Thyroid gland (tissue), 4 donors: ENCODE results near the gene HMGCLL1. TPM values are rescaled to one million over a fixed set of nuclear protein-coding genes. Genes with fewer than 3 reads are reported as not detected.

ENCODE experiments used
- DNase-seq, 2 donors: peaks; one replicate each; pipeline ENCODE4 v3.0.0-alpha.2; 2019
- H3K27ac ChIP-seq, 3 donors: fragments of 200-600 bp; sonication (generic); 1 replicate in 2 of 3; 2 replicates in 1 of 3; pipeline ENCODE4 v1.5.1; 2016 to 2019; ENCODE audit warnings: mild to moderate bottlenecking in 1 of 3, moderate library complexity in 1 of 3
- H3K27me3 ChIP-seq: fragments of 200-600 bp; sonication (generic); one replicate; pipeline ENCODE4 v1.5.1; 2019
- H3K36me3 ChIP-seq, 2 donors: fragments of 200-600 bp; sonication (generic); one replicate each; pipeline ENCODE4 v1.5.1; 2016 to 2019
- H3K4me1 ChIP-seq, 2 donors: fragments of 200-600 bp; sonication (generic); one replicate each; pipeline ENCODE4 v1.5.1; 2017 to 2019
- H3K4me3 ChIP-seq, 3 donors: fragments of 200-600 bp; sonication (generic); replicated peaks in 1 of 3; 1 replicate in 2 of 3; 2 replicates in 1 of 3; pipeline ENCODE4 v1.5.1; 2016; ENCODE audit warnings: mild to moderate bottlenecking in 1 of 3
- H3K9me3 ChIP-seq: fragments of 200-600 bp; sonication (generic); one replicate; pipeline ENCODE4 v1.5.1; 2017
- POLR2A ChIP-seq, 2 donors: fragments of 450-650 bp; IDR thresholded peaks; one replicate each; pipeline ENCODE4 v1.6.1; 2017; ENCODE audit warnings: antibody characterized with exemption in 2 of 2, mild to moderate bottlenecking in 2 of 2, moderate library complexity in 1 of 2
- WGBS, 2 donors: methylation state at CpG; one replicate each; pipeline ENCODE4 v1.1.5; 2017; 5-methylcytosine and 5-hydroxymethylcytosine counted together
- intact Hi-C: fragments of 100-400 bp; cut with DNase I; formaldehyde crosslinking; loops from one replicate; pipeline ENCODE4 v1.15.1; 2023
- total RNA-seq, 4 donors: library from RNA; depleted of rRNA; stranded (reverse); fragments of >200 nt; gene quantifications; one replicate each; pipeline ENCODE4 v1.2.3, GENCODE V29; 2016
- TF ChIP-seq, protein P1 (sequence below), 6 experiments: fragments of 200-600 bp in 3 of 6; fragments of 450-650 bp in 3 of 6; sonication (generic) in 3 of 6; IDR thresholded peaks; one replicate each; pipeline ENCODE4 v1.5.1; 2016 to 2019; ENCODE audit warnings: antibody characterized with exemption in 6 of 6, mild to moderate bottlenecking in 2 of 6, inconsistent platforms in 1 of 6, moderate library complexity in 1 of 6

Gene HMGCLL1
- total RNA-seq, 4 donors from 2014 or later: 0.25 to 2.1 (median 1.1) TPM

DNA sequence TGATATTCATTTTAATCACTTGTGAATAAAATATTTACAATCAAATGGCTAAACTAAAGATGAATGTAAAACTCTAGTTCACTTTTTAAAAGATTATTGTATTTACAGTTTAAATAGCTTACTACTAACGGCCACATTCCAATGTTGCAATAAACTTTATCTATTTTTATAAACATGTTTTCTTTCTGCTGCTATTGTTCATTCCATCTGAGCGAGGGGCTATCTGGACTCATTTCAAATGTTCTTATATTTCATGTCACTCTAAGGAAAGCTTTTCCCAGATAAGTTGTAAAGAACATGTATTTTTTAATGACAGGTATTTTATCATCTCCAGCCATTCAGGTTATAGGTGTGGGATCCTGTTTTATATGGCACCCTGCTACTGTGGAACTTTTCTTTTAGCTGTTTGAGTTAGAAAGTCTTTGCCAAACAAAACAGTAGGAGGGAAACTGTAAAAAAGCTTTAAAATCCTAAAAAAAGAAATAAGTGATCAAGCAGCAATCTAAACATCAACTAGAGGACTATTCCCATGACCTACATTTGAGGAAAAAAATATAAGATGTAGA, 42.5 kb downstream of the HMGCLL1 start:
- Histone ChIP-seq H3K36me3 (no peaks in the 10 kb centered on the region), H3K9me3 (no peaks in the 10 kb centered on the region), H3K27me3 (no peaks in the 10 kb centered on the region), H3K4me1 (no peaks in the 10 kb centered on the region), H3K4me3 (no peak overlapping the region), H3K27ac (no peak overlapping the region)
- 55 to 67% methylated on average over 2 of the region's 2 CpGs for WGBS, 2 donors
- DNase-seq: no peak
- no peak for TF ChIP-seq POLR2A (IDR thresholded peaks at IDR 0.05)
- TF ChIP-seq, protein P1, sequence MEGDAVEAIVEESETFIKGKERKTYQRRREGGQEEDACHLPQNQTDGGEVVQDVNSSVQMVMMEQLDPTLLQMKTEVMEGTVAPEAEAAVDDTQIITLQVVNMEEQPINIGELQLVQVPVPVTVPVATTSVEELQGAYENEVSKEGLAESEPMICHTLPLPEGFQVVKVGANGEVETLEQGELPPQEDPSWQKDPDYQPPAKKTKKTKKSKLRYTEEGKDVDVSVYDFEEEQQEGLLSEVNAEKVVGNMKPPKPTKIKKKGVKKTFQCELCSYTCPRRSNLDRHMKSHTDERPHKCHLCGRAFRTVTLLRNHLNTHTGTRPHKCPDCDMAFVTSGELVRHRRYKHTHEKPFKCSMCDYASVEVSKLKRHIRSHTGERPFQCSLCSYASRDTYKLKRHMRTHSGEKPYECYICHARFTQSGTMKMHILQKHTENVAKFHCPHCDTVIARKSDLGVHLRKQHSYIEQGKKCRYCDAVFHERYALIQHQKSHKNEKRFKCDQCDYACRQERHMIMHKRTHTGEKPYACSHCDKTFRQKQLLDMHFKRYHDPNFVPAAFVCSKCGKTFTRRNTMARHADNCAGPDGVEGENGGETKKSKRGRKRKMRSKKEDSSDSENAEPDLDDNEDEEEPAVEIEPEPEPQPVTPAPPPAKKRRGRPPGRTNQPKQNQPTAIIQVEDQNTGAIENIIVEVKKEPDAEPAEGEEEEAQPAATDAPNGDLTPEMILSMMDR (IDR thresholded peaks at IDR 0.05): no peak
- intact Hi-C loops: no loop called here

DNA sequence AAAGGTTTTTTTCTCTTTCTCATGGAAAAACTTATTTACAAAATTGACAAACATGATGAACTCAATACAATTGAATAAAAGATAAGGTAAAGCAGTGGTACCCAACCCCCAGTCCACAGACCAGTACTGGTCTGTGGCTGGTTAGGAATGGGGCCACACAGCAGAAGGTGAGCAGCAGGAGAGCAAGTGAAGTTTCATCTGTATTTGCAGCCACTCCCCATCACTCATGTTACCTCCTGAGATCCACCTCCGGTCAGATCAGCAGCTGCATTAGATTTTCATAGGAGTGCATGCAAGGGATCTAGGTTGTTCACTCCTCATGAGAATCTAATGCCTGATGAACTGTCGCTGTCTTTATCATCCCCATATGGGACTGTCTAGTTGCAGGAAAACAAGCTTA, 47.5 kb downstream of the HMGCLL1 start:
- Histone ChIP-seq H3K9me3 (no peaks in the 10 kb centered on the region), H3K27ac (no peak overlapping the region), H3K4me3 (no peak overlapping the region), H3K36me3 (no peaks in the 10 kb centered on the region), H3K27me3 (no peaks in the 10 kb centered on the region), H3K4me1 (no peaks in the 10 kb centered on the region)
- intact Hi-C loops: no loop called here
- WGBS, 2 donors: 84 to 87% methylated on average over 2 of the region's 2 CpGs
- TF ChIP-seq POLR2A (IDR thresholded peaks at IDR 0.05): no peak
- TF ChIP-seq, protein P1 (IDR thresholded peaks at IDR 0.05): no peak
- DNase-seq: no peak

DNA sequence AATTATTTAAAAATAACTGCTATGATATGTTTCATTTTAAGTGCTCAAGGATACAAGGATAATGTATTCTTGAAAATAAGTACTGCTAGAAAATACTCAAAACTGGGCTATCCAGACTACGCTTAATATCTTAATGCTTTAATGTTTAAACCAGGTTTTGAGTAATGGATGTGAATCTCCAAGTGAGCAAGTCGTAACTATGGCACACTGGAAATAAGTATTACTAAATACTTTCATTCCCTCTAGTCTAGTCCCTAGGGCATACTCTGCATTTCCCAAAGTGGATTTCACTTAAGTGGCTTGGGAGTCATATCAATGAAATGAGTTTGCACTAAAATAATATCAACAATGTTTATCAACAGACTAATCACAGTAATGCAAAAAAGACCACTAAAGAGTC, 48.1 kb downstream of the HMGCLL1 start:
- no peak for TF ChIP-seq POLR2A (IDR thresholded peaks at IDR 0.05)
- TF ChIP-seq, protein P1 (IDR thresholded peaks at IDR 0.05): no peak
- WGBS, 2 donors: 87 to 97% methylated on average over 2 of the region's 2 CpGs
- H3K27ac ChIP-seq: no peak overlapping the region
- intact Hi-C loops: no loop called here
- H3K4me1 ChIP-seq: no peaks in the 10 kb centered on the region
- no peaks in the 10 kb centered on the region for H3K9me3 ChIP-seq
- H3K27me3 ChIP-seq: no peaks in the 10 kb centered on the region
- no peaks in the 10 kb centered on the region for H3K36me3 ChIP-seq
- H3K4me3 ChIP-seq: no peak overlapping the region
- DNase-seq: no peak

DNA sequence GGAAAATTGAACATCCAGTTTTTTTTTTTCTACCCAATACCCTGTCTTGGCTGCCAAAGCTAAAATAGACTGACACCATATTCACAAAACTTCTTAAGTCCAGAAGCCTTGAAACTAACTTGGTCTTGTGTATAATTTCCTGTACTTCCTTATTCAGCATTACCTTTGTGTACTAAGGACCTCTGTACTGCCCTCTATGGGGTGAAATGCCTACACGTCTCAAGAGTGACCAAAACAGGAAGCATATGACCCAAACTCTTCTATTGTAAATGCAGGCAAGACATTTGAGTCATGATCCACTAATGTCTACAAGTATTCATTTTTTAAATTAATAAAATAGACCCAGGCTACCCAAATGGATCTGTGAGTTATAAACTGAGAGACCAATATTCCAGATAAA, 50.4 kb downstream of the HMGCLL1 start:
- H3K27me3 ChIP-seq: no peaks in the 10 kb centered on the region
- WGBS, 2 donors: 48 to 68% methylated on average over 1 of the region's 1 CpG
- no peak overlapping the region for H3K27ac ChIP-seq
- intact Hi-C loops: no loop called here
- no peaks in the 10 kb centered on the region for H3K9me3 ChIP-seq
- TF ChIP-seq, protein P1 (IDR thresholded peaks at IDR 0.05): peak in 1 of 6 experiments; percentile 18
- TF ChIP-seq POLR2A (IDR thresholded peaks at IDR 0.05): no peak
- H3K36me3 ChIP-seq: no peaks in the 10 kb centered on the region
- H3K4me3 ChIP-seq: no peak overlapping the region
- DNase-seq: no peak
- H3K4me1 ChIP-seq: no peaks in the 10 kb centered on the region

DNA sequence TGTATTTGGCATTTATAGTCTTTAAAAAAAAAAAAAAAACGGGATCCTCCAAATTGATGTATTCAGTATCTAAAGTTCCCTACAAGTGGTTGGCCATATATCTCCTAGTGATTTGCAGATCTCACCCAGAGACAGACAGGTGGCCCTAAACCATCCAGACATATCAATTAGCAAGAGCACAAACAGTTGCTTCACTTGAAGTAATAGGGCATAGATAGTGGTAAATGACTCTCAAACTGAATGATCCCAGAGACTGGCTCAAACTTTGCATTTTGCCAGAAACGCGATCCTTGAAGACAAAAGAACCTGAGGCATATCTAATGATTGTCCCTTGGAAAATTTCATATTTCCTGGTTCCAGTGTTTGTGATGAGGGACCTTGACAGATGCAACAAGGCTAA, 54.6 kb downstream of the HMGCLL1 start:
- WGBS, 2 donors: 87 to 88% methylated on average over 3 of the region's 3 CpGs
- H3K9me3 ChIP-seq: no peaks in the 10 kb centered on the region
- no peak overlapping the region for H3K4me3 ChIP-seq
- no peak overlapping the region for H3K27ac ChIP-seq
- no peaks in the 10 kb centered on the region for H3K27me3 ChIP-seq
- no peaks in the 10 kb centered on the region for H3K36me3 ChIP-seq
- H3K4me1 ChIP-seq: no peaks in the 10 kb centered on the region
- DNase-seq: no peak
- TF ChIP-seq POLR2A (IDR thresholded peaks at IDR 0.05): no peak
- TF ChIP-seq, protein P1 (IDR thresholded peaks at IDR 0.05): no peak
- intact Hi-C loops: no loop called here
